Measurements from ENCODE around the gene MPDU1.

GRCh38 chr17:7579834-7580603 is 3.6 kb upstream of the MPDU1 start:
- TF ChIP-seq POLR2AphosphoS5 (IDR thresholded peaks at IDR 0.05; ENCODE audit: low read depth, low read length), result no peak
- no peak for TF ChIP-seq POLR2A (IDR thresholded peaks at IDR 0.05; ENCODE audit: borderline replicate concordance, extremely low read depth, insufficient read depth, insufficient read length)
- TF ChIP-seq REST (IDR thresholded peaks at IDR 0.05; ENCODE audit: low read depth), result no peak
- no peak for TF ChIP-seq CTCF (IDR thresholded peaks at IDR 0.05 in 2 of 3, conservative IDR thresholded peaks at IDR 0.05 in 1 of 3; ENCODE audit: borderline replicate concordance in 1 of 3, insufficient read depth in 1 of 3, low read depth in 2 of 3, low read length in 2 of 3)
- TF ChIP-seq RAD21 (IDR thresholded peaks at IDR 0.05; ENCODE audit: low read depth), result no peak
- no peak for TF ChIP-seq SP1 (IDR thresholded peaks at IDR 0.05; ENCODE audit: low read depth)

Measured in HCT116 (cell line).